ENCODE results near the gene MFAP3.

MFAP3 gene

DNA sequence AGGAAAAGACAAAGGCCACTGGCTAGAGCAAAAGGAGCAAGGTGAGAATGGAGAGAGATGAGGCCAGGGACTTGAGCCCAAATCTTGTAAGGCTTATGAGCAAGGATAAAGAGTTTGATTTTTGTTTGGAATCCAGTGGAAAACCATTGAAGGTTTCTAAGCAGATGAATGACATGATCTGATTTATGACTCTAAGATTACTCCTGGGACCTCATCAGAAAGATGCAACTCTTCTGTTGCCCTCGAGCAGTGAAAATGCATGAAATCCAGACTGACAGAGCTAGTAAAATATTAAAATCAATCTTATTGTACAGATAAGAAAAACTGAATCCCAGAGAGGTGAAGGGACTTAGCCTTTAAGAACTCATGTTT is 677 bp downstream of the MFAP3 start:
- Histone ChIP-seq H3K9me3 (no peaks in the 10 kb centered on the region), H3K4me3 (ENCODE audit: low read depth in 1 of 2, low read length in 1 of 2) (peak overlapping the region; percentile 76 to 89), H3K27me3 (no peaks in the 10 kb centered on the region), H3K36me3 (no peaks in the 10 kb centered on the region), H3K27ac (peak overlapping the region; percentile 89), H3K4me1 (ENCODE audit: control insufficient read depth in 1 of 2, insufficient read depth in 1 of 2, low read depth in 1 of 2, low read length in 1 of 2) (peaks cover 60 to 62% of the 10 kb centered on the region in 2 experiments)
- no peak for TF ChIP-seq CTCF (IDR thresholded peaks at IDR 0.05)

DNA sequence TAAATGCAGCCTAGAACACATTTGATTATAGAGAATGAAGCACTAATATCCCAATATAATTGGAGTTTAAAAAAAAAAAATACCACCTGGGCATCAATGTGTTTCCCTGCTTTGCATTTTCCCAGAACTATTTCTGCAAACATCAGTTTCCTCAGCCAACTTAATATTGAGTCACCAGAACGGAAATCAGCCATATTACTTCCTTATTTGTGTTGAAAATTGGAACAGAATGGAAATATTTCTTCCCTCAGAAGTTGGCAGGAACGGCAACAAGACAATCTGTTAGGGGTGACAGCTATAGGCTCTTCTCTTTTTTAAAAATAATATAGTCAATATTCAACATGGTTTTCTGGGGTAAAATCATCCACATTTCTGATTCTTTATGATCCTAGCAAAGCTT is 4.0 kb downstream of the MFAP3 start:
- Histone ChIP-seq H3K36me3 (peaks cover 10% of the 10 kb centered on the region), H3K27ac (peak overlapping the region; percentile 50), H3K9me3 (no peaks in the 10 kb centered on the region), H3K4me3 (ENCODE audit: low read depth in 1 of 2, low read length in 1 of 2) (no peak overlapping the region), H3K4me1 (ENCODE audit: control insufficient read depth in 1 of 2, insufficient read depth in 1 of 2, low read depth in 1 of 2, low read length in 1 of 2) (peaks cover 60 to 68% of the 10 kb centered on the region in 2 experiments), H3K27me3 (no peaks in the 10 kb centered on the region)
- TF ChIP-seq CTCF (IDR thresholded peaks at IDR 0.05): no peak

DNA sequence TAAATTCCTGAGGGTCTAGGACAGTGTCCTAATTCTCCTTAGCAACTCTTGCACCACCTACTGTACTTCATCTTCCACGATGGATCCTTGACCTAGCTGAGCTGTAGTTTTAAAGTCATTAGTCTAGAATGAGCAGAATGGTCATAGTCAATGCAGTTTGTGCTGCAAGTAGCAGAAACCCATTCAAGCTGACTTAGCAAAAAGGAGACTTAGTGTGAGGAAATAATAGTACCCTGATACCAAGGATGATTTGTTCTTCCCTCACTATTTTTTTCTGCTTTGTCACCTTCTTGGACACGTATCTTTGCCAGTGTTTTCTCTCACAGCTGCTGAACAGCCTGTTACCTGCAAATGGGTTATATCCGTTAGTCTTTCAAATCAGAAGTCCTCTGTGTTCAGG is 5.3 kb downstream of the MFAP3 start:
- H3K4me1 ChIP-seq (ENCODE audit: control insufficient read depth in 1 of 2, insufficient read depth in 1 of 2, low read depth in 1 of 2, low read length in 1 of 2): peaks cover 55 to 61% of the 10 kb centered on the region in 2 experiments
- H3K27ac ChIP-seq: peak overlapping the region; percentile 38
- no peaks in the 10 kb centered on the region for H3K9me3 ChIP-seq
- peaks cover 10% of the 10 kb centered on the region for H3K36me3 ChIP-seq
- TF ChIP-seq CTCF (IDR thresholded peaks at IDR 0.05): no peak
- H3K4me3 ChIP-seq (ENCODE audit: low read depth in 1 of 2, low read length in 1 of 2): no peak overlapping the region
- no peaks in the 10 kb centered on the region for H3K27me3 ChIP-seq

GRCh38 chr5:154044581-154044980 is 5.8 kb downstream of the MFAP3 start:
- TF ChIP-seq CTCF (IDR thresholded peaks at IDR 0.05): no peak
- Histone ChIP-seq H3K4me1 (ENCODE audit: control insufficient read depth in 1 of 2, insufficient read depth in 1 of 2, low read depth in 1 of 2, low read length in 1 of 2) (peaks cover 52 to 56% of the 10 kb centered on the region in 2 experiments), H3K27me3 (no peaks in the 10 kb centered on the region), H3K36me3 (peaks cover 10% of the 10 kb centered on the region), H3K4me3 (ENCODE audit: low read depth in 1 of 2, low read length in 1 of 2) (no peak overlapping the region), H3K27ac (peak overlapping the region; percentile 38), H3K9me3 (no peaks in the 10 kb centered on the region)

- Histone ChIP-seq H3K4me1 (ENCODE audit: control insufficient read depth in 1 of 2, insufficient read depth in 1 of 2, low read depth in 1 of 2, low read length in 1 of 2) (peaks cover 37 to 39% of the 10 kb centered on the region in 2 experiments), H3K27ac (no peak overlapping the region), H3K4me3 (ENCODE audit: low read depth in 1 of 2, low read length in 1 of 2) (no peak overlapping the region), H3K27me3 (no peaks in the 10 kb centered on the region), H3K36me3 (peaks cover 19% of the 10 kb centered on the region), H3K9me3 (no peaks in the 10 kb centered on the region)
- TF ChIP-seq CTCF (IDR thresholded peaks at IDR 0.05): no peak
Measured at GRCh38 chr5:154046486-154046885, 7.7 kb downstream of the MFAP3 start.

DNA sequence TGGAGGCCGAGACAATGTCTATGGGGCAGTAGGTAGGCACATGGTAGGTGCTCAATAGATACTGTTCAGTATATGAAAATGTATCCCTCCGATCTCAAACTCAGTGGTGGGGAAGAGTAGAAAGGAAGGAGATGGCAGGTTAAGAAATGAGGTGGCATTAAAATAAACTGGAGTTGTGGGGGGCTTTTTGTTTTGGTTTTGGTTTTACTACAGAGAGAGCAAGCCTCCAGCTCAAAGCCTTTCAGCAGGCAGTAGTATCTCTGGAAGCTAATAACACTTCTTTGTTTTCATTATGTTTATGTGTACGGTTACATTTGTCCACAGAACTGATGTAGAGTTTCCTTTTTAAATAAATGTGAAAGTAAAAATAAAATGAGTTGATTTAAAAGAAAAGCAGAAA is 8.6 kb downstream of the MFAP3 start:
- Histone ChIP-seq H3K9me3 (no peaks in the 10 kb centered on the region), H3K4me3 (ENCODE audit: low read depth in 1 of 2, low read length in 1 of 2) (no peak overlapping the region)

More for the DNA sequence above, 8.6 kb downstream of the MFAP3 start:
- H3K27ac ChIP-seq: no peak overlapping the region
- no peaks in the 10 kb centered on the region for H3K27me3 ChIP-seq
- peaks cover 28 to 30% of the 10 kb centered on the region in 2 experiments for H3K4me1 ChIP-seq (ENCODE audit: control insufficient read depth in 1 of 2, insufficient read depth in 1 of 2, low read depth in 1 of 2, low read length in 1 of 2)
- TF ChIP-seq CTCF (IDR thresholded peaks at IDR 0.05): no peak
- H3K36me3 ChIP-seq: peaks cover 25% of the 10 kb centered on the region
